PC-3 (cell line): ENCODE results near the gene GSG1. TPM values are rescaled to one million over a fixed set of nuclear protein-coding genes. Genes with fewer than 3 reads are reported as not detected.

ENCODE experiments used
- ATAC-seq: fragments of 200-7000 bp; cut with Tn5 transposase; 2 replicates; pipeline ENCODE4 v1.9.1; 2020; ENCODE audit warnings: mild to moderate bottlenecking, moderate library complexity
- BruUV-seq: library from RNA; stranded (reverse); fragments of 400-500 nt; replicated peaks from 2 replicates; lab custom pipeline; 2021; lab: Mats Ljungman, UMichigan
- CTCF ChIA-PET: fragments of 300-600 bp; sonication (Branson Sonifier 250); formaldehyde crosslinking; loops from one replicate; lab custom pipeline; 2022; ENCODE audit warnings: antibody characterized with exemption; lab: Charles Lee
- POLR2A ChIA-PET: fragments of 300-600 bp; sonication (Branson Sonifier 250); formaldehyde crosslinking; loops from one replicate; lab custom pipeline; 2022; ENCODE audit warnings: antibody characterized with exemption; ENCODE audit not compliant: unreplicated experiment; lab: Charles Lee
- DNase-seq: peaks from one replicate; pipeline ENCODE4 v3.0.0-alpha.2; 2015
- H2AFZ ChIP-seq: fragments of 300-600 bp; sonication (generic); 2 replicates; pipeline ENCODE4 v1.6.0; 2016; ENCODE audit warnings: antibody characterized with exemption, low read length
- H3F3A ChIP-seq: fragments of 300-600 bp; sonication (generic); one replicate; pipeline ENCODE4 v1.6.0; 2017; ENCODE audit warnings: antibody characterized with exemption, low read length, control low read depth, mild to moderate bottlenecking; ENCODE audit not compliant: unreplicated experiment
- H3K27ac ChIP-seq: fragments of 300-600 bp; sonication (generic); 2 replicates; pipeline ENCODE4 v1.5.1; 2016; ENCODE audit warnings: mild to moderate bottlenecking, low read length
- H3K27me3 ChIP-seq: fragments of 300-600 bp; sonication (generic); 2 replicates; pipeline ENCODE4 v1.6.1; 2016; ENCODE audit warnings: low read length, mixed read lengths
- H3K36me3 ChIP-seq: fragments of 300-600 bp; sonication (generic); 2 replicates; pipeline ENCODE4 v1.6.1; 2016; ENCODE audit warnings: low read depth, mixed run types, low read length, mixed read lengths
- H3K4me1 ChIP-seq: fragments of 300-600 bp; sonication (generic); 2 replicates; pipeline ENCODE4 v1.5.1; 2016; ENCODE audit warnings: low read length; ENCODE audit not compliant: insufficient read depth
- H3K4me2 ChIP-seq: fragments of 300-600 bp; sonication (generic); 2 replicates; pipeline ENCODE4 v1.6.0; 2016; ENCODE audit warnings: low read length
- H3K4me3 ChIP-seq: fragments of 300-600 bp; sonication (generic); 2 replicates; pipeline ENCODE4 v1.5.1; 2016; ENCODE audit warnings: mild to moderate bottlenecking, low read length, mixed read lengths
- H3K79me2 ChIP-seq: fragments of 300-600 bp; sonication (generic); 2 replicates; pipeline ENCODE4 v1.6.1; 2017; ENCODE audit warnings: low read length, mixed read lengths
- H3K9ac ChIP-seq: fragments of 300-600 bp; sonication (generic); 2 replicates; pipeline ENCODE4 v1.6.0; 2016; ENCODE audit warnings: mild to moderate bottlenecking, low read length
- H3K9me2 ChIP-seq: fragments of 300-600 bp; sonication (generic); replicated peaks from 2 replicates; pipeline ENCODE4 v1.6.1; 2016; ENCODE audit warnings: mixed run types, low read length, mixed read lengths
- H3K9me3 ChIP-seq: fragments of 300-600 bp; sonication (generic); 2 replicates; pipeline ENCODE4 v1.6.1; 2016; ENCODE audit warnings: low read length, mixed read lengths
- H4K20me1 ChIP-seq: fragments of 300-600 bp; sonication (generic); 2 replicates; pipeline ENCODE4 v1.6.1; 2016; ENCODE audit warnings: low read length, mixed read lengths
- EZH2 ChIP-seq: fragments of 300-600 bp; sonication (generic); IDR thresholded peaks from one replicate; pipeline ENCODE4 v1.6.1; 2017; ENCODE audit warnings: antibody characterized with exemption, mild to moderate bottlenecking, low read length; ENCODE audit not compliant: unreplicated experiment
- EZH2phosphoT487 ChIP-seq: fragments of 300-600 bp; sonication (generic); IDR thresholded peaks from 2 replicates; pipeline ENCODE4 v1.6.1; 2018; ENCODE audit warnings: mild to moderate bottlenecking, antibody characterized with exemption, low read length, borderline replicate concordance
- intact Hi-C: fragments of 100-400 bp; cut with micrococcal nuclease; formaldehyde crosslinking; loops from 2 replicates; pipeline ENCODE4 v1.9.0; 2023
- total RNA-seq: library from RNA; depleted of rRNA; stranded (reverse); fragments of >200 nt; gene quantifications from 2 replicates; pipeline ENCODE4 v1.2.3, GENCODE V29; 2014
- TF ChIP-seq, protein P1 (sequence below): fragments of 300-600 bp; sonication (generic); conservative IDR thresholded peaks from 2 replicates; pipeline ENCODE4 v1.5.1; 2017; ENCODE audit warnings: antibody characterized with exemption, low read depth, mild to moderate bottlenecking, low read length

Gene GSG1
- total RNA-seq, 1 experiment from 2014 or later: 0.77 TPM

GRCh38 chr12:13130981-13131380 is 27.5 kb upstream of the GSG1 start:
- Histone ChIP-seq H3K27me3 (no peaks in the 10 kb centered on the region), H3K9me2 (no peaks in the 10 kb centered on the region), H3K9ac (no peak overlapping the region), H3K27ac (no peak overlapping the region), H3K9me3 (no peaks in the 10 kb centered on the region), H3K4me1 (peaks cover 62% of the 10 kb centered on the region), H3K36me3 (no peaks in the 10 kb centered on the region), H4K20me1 (no peaks in the 10 kb centered on the region), H2AFZ (peak overlapping the region; percentile 7; the same call in 1 of the 2 replicates), H3F3A (no peaks in the 10 kb centered on the region), H3K4me3 (no peak overlapping the region; the same call in 1 of the 2 replicates), H3K79me2 (no peaks in the 10 kb centered on the region), H3K4me2 (peak overlapping the region; percentile 71)
- TF ChIP-seq EZH2: no peak
- TF ChIP-seq, protein P1, sequence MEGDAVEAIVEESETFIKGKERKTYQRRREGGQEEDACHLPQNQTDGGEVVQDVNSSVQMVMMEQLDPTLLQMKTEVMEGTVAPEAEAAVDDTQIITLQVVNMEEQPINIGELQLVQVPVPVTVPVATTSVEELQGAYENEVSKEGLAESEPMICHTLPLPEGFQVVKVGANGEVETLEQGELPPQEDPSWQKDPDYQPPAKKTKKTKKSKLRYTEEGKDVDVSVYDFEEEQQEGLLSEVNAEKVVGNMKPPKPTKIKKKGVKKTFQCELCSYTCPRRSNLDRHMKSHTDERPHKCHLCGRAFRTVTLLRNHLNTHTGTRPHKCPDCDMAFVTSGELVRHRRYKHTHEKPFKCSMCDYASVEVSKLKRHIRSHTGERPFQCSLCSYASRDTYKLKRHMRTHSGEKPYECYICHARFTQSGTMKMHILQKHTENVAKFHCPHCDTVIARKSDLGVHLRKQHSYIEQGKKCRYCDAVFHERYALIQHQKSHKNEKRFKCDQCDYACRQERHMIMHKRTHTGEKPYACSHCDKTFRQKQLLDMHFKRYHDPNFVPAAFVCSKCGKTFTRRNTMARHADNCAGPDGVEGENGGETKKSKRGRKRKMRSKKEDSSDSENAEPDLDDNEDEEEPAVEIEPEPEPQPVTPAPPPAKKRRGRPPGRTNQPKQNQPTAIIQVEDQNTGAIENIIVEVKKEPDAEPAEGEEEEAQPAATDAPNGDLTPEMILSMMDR: no peak
- no peak for TF ChIP-seq EZH2phosphoT487
- DNase-seq (no peak), ATAC-seq (no peak)
- intact Hi-C loops: no loop called here
- no TSS peak for BruUV-seq
- ChIA-PET CTCF (no interaction called here), POLR2A (interaction anchor here (0.6 kb wide), 1 partner anchor 65 kb away, joined by 6 read pairs; no protein-coding TSS in a partner anchor)

- H2AFZ ChIP-seq: no peak overlapping the region
- intact Hi-C loops: no loop called here
- H3K4me1 ChIP-seq: peaks cover 55% of the 10 kb centered on the region
- H3K9me2 ChIP-seq: no peaks in the 10 kb centered on the region
- no peaks in the 10 kb centered on the region for H3K9me3 ChIP-seq
- H3K27me3 ChIP-seq: no peaks in the 10 kb centered on the region
- ChIA-PET CTCF (no interaction called here), POLR2A (interaction anchor here (1.5 kb wide), 1 partner anchor 26 kb away, joined by 7 read pairs; no protein-coding TSS in a partner anchor)
- ATAC-seq (peak; percentile 3; the same call in 1 of the 2 replicates), DNase-seq (peak; percentile 26)
- peak overlapping the region; percentile 65 for H3K27ac ChIP-seq
- no peak overlapping the region for H3K9ac ChIP-seq
- no peaks in the 10 kb centered on the region for H4K20me1 ChIP-seq
- no peaks in the 10 kb centered on the region for H3K79me2 ChIP-seq
- TF ChIP-seq, protein P1: no peak
- H3K36me3 ChIP-seq: no peaks in the 10 kb centered on the region
- peak overlapping the region; percentile 16; the same call in 1 of the 2 replicates for H3K4me2 ChIP-seq
- H3F3A ChIP-seq: no peaks in the 10 kb centered on the region
- BruUV-seq: no TSS peak
- no peak overlapping the region for H3K4me3 ChIP-seq
Measured at GRCh38 chr12:13128291-13128965, 25.0 kb upstream of the GSG1 start.

DNA sequence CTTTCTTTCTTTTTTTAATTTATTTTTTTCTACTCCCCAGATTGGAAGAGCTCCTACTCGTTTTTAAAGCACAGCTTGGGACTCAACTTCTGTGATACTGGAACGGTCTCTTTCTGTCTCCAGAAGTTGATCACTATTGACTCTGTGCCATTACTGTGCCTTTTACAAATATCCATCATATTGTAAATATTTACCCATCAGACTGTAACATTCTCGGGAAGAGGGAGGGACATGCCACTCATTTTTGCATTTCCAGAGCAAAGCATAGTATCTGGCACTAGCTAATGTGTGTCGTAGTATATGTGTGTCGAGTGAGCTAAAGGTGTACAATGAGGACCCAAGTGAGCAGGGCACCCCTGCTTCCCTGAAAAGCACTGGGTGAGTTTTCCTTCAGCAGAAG is 24.0 kb upstream of the GSG1 start:
- TF ChIP-seq EZH2: no peak
- TF ChIP-seq EZH2phosphoT487: no peak
- TF ChIP-seq, protein P1: no peak
- Histone ChIP-seq H3K4me1 (peaks cover 55% of the 10 kb centered on the region), H3K79me2 (no peaks in the 10 kb centered on the region), H3K9me3 (no peaks in the 10 kb centered on the region), H3K27ac (peak overlapping the region; percentile 65), H3K4me3 (no peak overlapping the region), H3F3A (no peaks in the 10 kb centered on the region), H2AFZ (no peak overlapping the region), H3K9ac (no peak overlapping the region), H3K4me2 (peak overlapping the region; percentile 59), H3K36me3 (no peaks in the 10 kb centered on the region), H3K9me2 (no peaks in the 10 kb centered on the region), H4K20me1 (no peaks in the 10 kb centered on the region), H3K27me3 (no peaks in the 10 kb centered on the region)
- BruUV-seq: no TSS peak
- CTCF ChIA-PET: interaction anchor here (0.6 kb wide), 1 partner anchor 8 kb away, joined by 3 read pairs; no protein-coding TSS in a partner anchor
- DNase-seq (peak; percentile 86), ATAC-seq (peak; percentile 89)
- POLR2A ChIA-PET: interaction anchor here (0.6 to 1.5 kb wide), 4 partner anchors 17 to 52 kb away, joined by 3 to 14 read pairs (median 6); no protein-coding TSS in a partner anchor
- intact Hi-C loops: loop anchor here (1.0 kb wide), 1 partner anchor 25 kb away; no protein-coding TSS in a partner anchor
